H9 (cell line): ENCODE results near the gene TMEM63B. TPM values are rescaled to one million over a fixed set of nuclear protein-coding genes. Genes with fewer than 3 reads are reported as not detected.

Experiments
- DNase-seq: peaks from one replicate; pipeline ENCODE4 v3.0.0-alpha.2; 2017
- H2AFZ ChIP-seq: one replicate; pipeline ENCODE4 v1.6.1; 2013; ENCODE audit warnings: mild to moderate bottlenecking, low read length, control low read depth, moderate library complexity
- H2AK5ac ChIP-seq: 2 replicates; pipeline ENCODE4 v1.6.1; 2013; ENCODE audit warnings: low read length, control low read depth, mixed read lengths; ENCODE audit not compliant: insufficient read length
- H2BK120ac ChIP-seq: one replicate; pipeline ENCODE4 v1.6.1; 2013; ENCODE audit warnings: low read depth, mild to moderate bottlenecking, low read length, control low read depth, inconsistent platforms; ENCODE audit not compliant: poor library complexity, severe bottlenecking
- H2BK12ac ChIP-seq: 2 replicates; pipeline ENCODE4 v1.6.1; 2013; ENCODE audit warnings: low read length, control low read depth, mixed read lengths, low read depth; ENCODE audit not compliant: insufficient read length
- H2BK15ac ChIP-seq: 2 replicates; pipeline ENCODE4 v1.6.1; 2013; ENCODE audit warnings: low read depth, low read length, control low read depth
- H2BK20ac ChIP-seq: one replicate; pipeline ENCODE4 v1.6.1; 2013; ENCODE audit warnings: low read depth, mild to moderate bottlenecking, low read length, control low read depth, inconsistent platforms; ENCODE audit not compliant: poor library complexity, severe bottlenecking
- H2BK5ac ChIP-seq: 2 replicates; pipeline ENCODE4 v1.6.1; 2013; ENCODE audit warnings: low read length, control low read depth, mixed read lengths; ENCODE audit not compliant: insufficient read length
- H3K14ac ChIP-seq: 2 replicates; pipeline ENCODE4 v1.6.1; 2013; ENCODE audit warnings: low read length, control low read depth; ENCODE audit not compliant: insufficient read depth
- H3K18ac ChIP-seq: 2 replicates; pipeline ENCODE4 v1.6.1; 2013; ENCODE audit warnings: low read depth, mild to moderate bottlenecking, mixed read lengths, low read length, control low read depth; ENCODE audit not compliant: insufficient read length
- H3K23ac ChIP-seq: 2 replicates; pipeline ENCODE4 v1.6.1; 2013; ENCODE audit warnings: low read length, control low read depth, mixed read lengths, low read depth; ENCODE audit not compliant: insufficient read length
- H3K23me2 ChIP-seq: 2 replicates; pipeline ENCODE4 v1.6.1; 2013; ENCODE audit warnings: low read depth, mild to moderate bottlenecking, mixed read lengths, low read length, control low read depth; ENCODE audit not compliant: insufficient read length, poor library complexity, severe bottlenecking
- H3K27ac ChIP-seq: 2 replicates; pipeline ENCODE4 v1.5.1; 2013; ENCODE audit warnings: low read length, control low read depth, mixed read lengths, low read depth; ENCODE audit not compliant: insufficient read length
- H3K27me3 ChIP-seq: 2 replicates; pipeline ENCODE4 v1.6.1; 2013; ENCODE audit warnings: low read length, control low read depth, inconsistent platforms; ENCODE audit not compliant: insufficient read depth
- H3K4ac ChIP-seq: 2 replicates; pipeline ENCODE4 v1.6.1; 2013; ENCODE audit warnings: low read depth, mild to moderate bottlenecking, control low read depth, inconsistent platforms, low read length, moderate library complexity
- H3K4me1 ChIP-seq: 2 replicates; pipeline ENCODE4 v1.6.1; 2013; ENCODE audit warnings: low read length, control low read depth, inconsistent platforms; ENCODE audit not compliant: insufficient read depth
- H3K4me2 ChIP-seq: 2 replicates; pipeline ENCODE4 v1.6.1; 2013; ENCODE audit warnings: low read length, control low read depth, mixed read lengths; ENCODE audit not compliant: insufficient read length, insufficient read depth
- H3K56ac ChIP-seq: 2 replicates; pipeline ENCODE4 v1.6.1; 2013; ENCODE audit warnings: low read depth, mild to moderate bottlenecking, mixed read lengths, low read length, control low read depth; ENCODE audit not compliant: insufficient read length
- H3K79me1 ChIP-seq: 2 replicates; pipeline ENCODE4 v1.6.1; 2013; ENCODE audit warnings: low read depth, mild to moderate bottlenecking, moderate library complexity, low read length, control low read depth, inconsistent platforms; ENCODE audit not compliant: insufficient read depth, poor library complexity, severe bottlenecking
- H3K79me2 ChIP-seq: 2 replicates; pipeline ENCODE4 v1.6.1; 2013; ENCODE audit warnings: low read length, control low read depth, inconsistent platforms; ENCODE audit not compliant: insufficient read depth
- H3K9ac ChIP-seq: 2 replicates; pipeline ENCODE4 v1.6.1; 2013; ENCODE audit warnings: low read length, control low read depth, mixed read lengths; ENCODE audit not compliant: insufficient read length; ENCODE audit errors: extremely low read depth
- H3K9me3 ChIP-seq: one replicate; pipeline ENCODE4 v1.6.1; 2013; ENCODE audit warnings: low read depth, low read length, inconsistent platforms; ENCODE audit not compliant: control insufficient read depth
- H3T11ph ChIP-seq: one replicate; pipeline ENCODE4 v1.6.1; 2013; ENCODE audit warnings: mild to moderate bottlenecking, low read length, control low read depth, inconsistent platforms
- H4K20me1 ChIP-seq: one replicate; pipeline ENCODE4 v1.6.1; 2013; ENCODE audit not compliant: control insufficient read depth, insufficient read length, insufficient read depth
- H4K5ac ChIP-seq: 2 replicates; pipeline ENCODE4 v1.6.1; 2013; ENCODE audit warnings: low read depth, mild to moderate bottlenecking, mixed read lengths, low read length, control low read depth; ENCODE audit not compliant: insufficient read length
- H4K8ac ChIP-seq: replicated peaks from 2 replicates; pipeline ENCODE4 v1.6.1; 2013; ENCODE audit warnings: low read length, control low read depth, mixed read lengths, low read depth; ENCODE audit not compliant: insufficient read length
- H4K91ac ChIP-seq: 2 replicates; pipeline ENCODE4 v1.6.1; 2013; ENCODE audit warnings: low read depth, mild to moderate bottlenecking, moderate library complexity, mixed read lengths, low read length, control low read depth; ENCODE audit not compliant: insufficient read length
- H3K27ac Mint-ChIP-seq, 3 experiments: 2 replicates in 2 of 3; 3 replicates in 1 of 3; pipeline ENCODE4 v1.8.0; 2020 to 2021; ENCODE audit warnings: mixed read lengths in 3 of 3, mild to moderate bottlenecking in 1 of 3, moderate library complexity in 1 of 3
- H3K27me3 Mint-ChIP-seq: 2 replicates; pipeline ENCODE4 v1.8.0; 2021; ENCODE audit warnings: low read depth, mild to moderate bottlenecking, moderate library complexity, mixed read lengths
- H3K36me3 Mint-ChIP-seq, 3 experiments: 2 replicates in 2 of 3; 3 replicates in 1 of 3; pipeline ENCODE4 v1.8.0; 2020 to 2021; ENCODE audit warnings: low read depth in 3 of 3, mixed read lengths in 3 of 3; ENCODE audit not compliant: insufficient read depth in 1 of 3
- H3K4me1 Mint-ChIP-seq, 2 experiments: 2 replicates each; pipeline ENCODE4 v1.8.0; 2020; ENCODE audit warnings: mixed read lengths in 2 of 2
- H3K4me3 Mint-ChIP-seq, 2 experiments: 2 replicates in 1 of 2; 3 replicates in 1 of 2; pipeline ENCODE4 v1.8.0; 2020 to 2021; ENCODE audit warnings: mild to moderate bottlenecking in 2 of 2, mixed read lengths in 2 of 2, moderate library complexity in 1 of 2
- H3K9me3 Mint-ChIP-seq, 2 experiments: 2 replicates in 1 of 2; 3 replicates in 1 of 2; pipeline ENCODE4 v1.8.0; 2020; ENCODE audit warnings: mild to moderate bottlenecking in 2 of 2, mixed read lengths in 2 of 2, moderate library complexity in 1 of 2
- CTCF ChIP-seq: fragments of 200-600 bp; sonication (generic); conservative IDR thresholded peaks from 3 replicates; pipeline ENCODE4 v1.8.0; 2021; ENCODE audit warnings: antibody characterized with exemption, mild to moderate bottlenecking
- WGBS: extraction: QIAGEN DNeasy Blood & Tissue Kit; methylation state at CpG from one replicate; pipeline ENCODE4 v1.1.7; 2013; ENCODE audit warnings: missing lambda C conversion rate, low lambda C conversion rate, mixed read lengths; ENCODE audit not compliant: insufficient read length; ENCODE audit errors: extremely low coverage; 5-methylcytosine and 5-hydroxymethylcytosine counted together
- total RNA-seq: library from RNA; stranded (reverse); gene quantifications from 2 replicates; pipeline ENCODE4 v1.2.1, GENCODE V29; 2021

TMEM63B gene
- total RNA-seq, 1 experiment from 2014 or later: 56.3 TPM

GRCh38 chr6:44086931-44087574 lies 40.3 kb upstream of the TMEM63B start:
- Mint-ChIP-seq H3K4me1 (peaks cover 6% of the 10 kb centered on the region in 2 experiments), H3K9me3 (no peaks in the 10 kb centered on the region), H3K36me3 (peaks cover 0 to 7% (median 3%) of the 10 kb centered on the region in 3 experiments; a peak in 3 of 7 replicates), H3K27me3 (no peaks in the 10 kb centered on the region), H3K27ac (no peak overlapping the region; a peak in 1 of 7 replicates), H3K4me3 (no peak overlapping the region)
- no peaks in the 10 kb centered on the region for H4K20me1 ChIP-seq
- H2BK5ac ChIP-seq: no peak overlapping the region
- H3K4me2 ChIP-seq: no peak overlapping the region
- H2BK15ac ChIP-seq: no peak overlapping the region
- no peak overlapping the region for H2BK12ac ChIP-seq
- no peak overlapping the region for H2BK20ac ChIP-seq
- no peak overlapping the region for H4K5ac ChIP-seq
- H3K4ac ChIP-seq: no peak overlapping the region
- no peak overlapping the region for H3K9ac ChIP-seq
- no peaks in the 10 kb centered on the region for H3K23me2 ChIP-seq
- H3K23ac ChIP-seq: no peak overlapping the region
- H3K27me3 ChIP-seq: no peaks in the 10 kb centered on the region
- no peak for DNase-seq
- no peak overlapping the region for H3K14ac ChIP-seq
- H3K18ac ChIP-seq: no peak overlapping the region
- H3K79me2 ChIP-seq: no peaks in the 10 kb centered on the region
- H2BK120ac ChIP-seq: no peak overlapping the region
- no peak overlapping the region for H4K8ac ChIP-seq
- no peak for TF ChIP-seq CTCF
- H2AK5ac ChIP-seq: no peak overlapping the region
- H3K79me1 ChIP-seq: no peaks in the 10 kb centered on the region
- no peak overlapping the region for H3T11ph ChIP-seq
- no peak overlapping the region for H4K91ac ChIP-seq
- H3K9me3 ChIP-seq: no peaks in the 10 kb centered on the region
- H2AFZ ChIP-seq: no peak overlapping the region
- H3K27ac ChIP-seq: no peak overlapping the region
- H3K56ac ChIP-seq: no peak overlapping the region
- no CpG with 5 or more reads among the region's 9 CpGs for WGBS
- peaks cover 6% of the 10 kb centered on the region; the same call in 1 of the 2 replicates for H3K4me1 ChIP-seq
